ENCODE results near the gene PTPRE.

- TF ChIP-seq POLR2AphosphoS5 (IDR thresholded peaks at IDR 0.05; ENCODE audit: borderline replicate concordance, low read depth, low read length) (no peak), EZH2 (IDR thresholded peaks at IDR 0.05) (no peak)
Observed at GRCh38 chr10:128046953-128047290, 140.0 kb downstream of the PTPRE start.
